Choroid plexus epithelial cell (primary cell): ENCODE measurements around the gene ABHD17A.

Experiments
- DNase-seq: peaks from one replicate; pipeline ENCODE4 v3.0.0-alpha.2; 2010; ENCODE audit warnings: low read depth
- H3K4me3 ChIP-seq: 2 replicates; pipeline ENCODE4 v1.5.1; 2011; ENCODE audit warnings: low read depth, mild to moderate bottlenecking, control low read depth, low read length, moderate library complexity
- TF ChIP-seq, protein P1 (sequence below): conservative IDR thresholded peaks from 2 replicates; pipeline ENCODE4 v1.5.1; 2011; ENCODE audit warnings: low read depth, mild to moderate bottlenecking, control low read depth, inconsistent platforms, low read length, moderate library complexity

Gene ABHD17A

DNA sequence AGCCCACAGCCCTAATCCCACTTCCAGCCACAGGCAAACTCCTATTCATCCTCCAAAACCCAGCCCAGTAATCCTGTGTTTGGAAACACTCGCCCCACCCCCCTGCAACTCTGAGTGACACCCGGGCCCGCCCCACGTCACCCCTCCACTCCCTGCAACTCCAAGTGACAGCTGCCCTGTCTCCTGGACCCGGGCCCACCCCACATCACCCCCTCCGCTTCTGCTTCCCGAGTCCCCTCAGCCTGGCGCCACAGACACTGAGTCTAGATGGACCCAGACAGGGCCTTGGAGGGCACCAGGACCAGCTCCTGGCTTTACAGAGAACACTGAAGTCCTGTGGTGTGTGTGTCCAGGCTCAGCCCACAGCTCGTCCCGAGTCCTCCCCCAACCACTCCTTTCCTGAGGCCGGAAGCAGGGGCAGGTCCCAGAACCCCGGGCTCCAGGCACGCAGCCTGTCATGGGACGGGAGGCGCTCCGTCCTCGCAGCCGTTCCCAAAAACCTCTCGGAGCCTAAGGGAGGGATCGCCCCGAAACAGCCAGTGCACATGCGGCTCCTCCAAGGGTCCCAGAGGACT, 44.7 kb downstream of the ABHD17A start:
- DNase-seq = peak; percentile 30
- TF ChIP-seq, protein P1, sequence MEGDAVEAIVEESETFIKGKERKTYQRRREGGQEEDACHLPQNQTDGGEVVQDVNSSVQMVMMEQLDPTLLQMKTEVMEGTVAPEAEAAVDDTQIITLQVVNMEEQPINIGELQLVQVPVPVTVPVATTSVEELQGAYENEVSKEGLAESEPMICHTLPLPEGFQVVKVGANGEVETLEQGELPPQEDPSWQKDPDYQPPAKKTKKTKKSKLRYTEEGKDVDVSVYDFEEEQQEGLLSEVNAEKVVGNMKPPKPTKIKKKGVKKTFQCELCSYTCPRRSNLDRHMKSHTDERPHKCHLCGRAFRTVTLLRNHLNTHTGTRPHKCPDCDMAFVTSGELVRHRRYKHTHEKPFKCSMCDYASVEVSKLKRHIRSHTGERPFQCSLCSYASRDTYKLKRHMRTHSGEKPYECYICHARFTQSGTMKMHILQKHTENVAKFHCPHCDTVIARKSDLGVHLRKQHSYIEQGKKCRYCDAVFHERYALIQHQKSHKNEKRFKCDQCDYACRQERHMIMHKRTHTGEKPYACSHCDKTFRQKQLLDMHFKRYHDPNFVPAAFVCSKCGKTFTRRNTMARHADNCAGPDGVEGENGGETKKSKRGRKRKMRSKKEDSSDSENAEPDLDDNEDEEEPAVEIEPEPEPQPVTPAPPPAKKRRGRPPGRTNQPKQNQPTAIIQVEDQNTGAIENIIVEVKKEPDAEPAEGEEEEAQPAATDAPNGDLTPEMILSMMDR = no peak
- peak overlapping the region; percentile 5 for H3K4me3 ChIP-seq

DNA sequence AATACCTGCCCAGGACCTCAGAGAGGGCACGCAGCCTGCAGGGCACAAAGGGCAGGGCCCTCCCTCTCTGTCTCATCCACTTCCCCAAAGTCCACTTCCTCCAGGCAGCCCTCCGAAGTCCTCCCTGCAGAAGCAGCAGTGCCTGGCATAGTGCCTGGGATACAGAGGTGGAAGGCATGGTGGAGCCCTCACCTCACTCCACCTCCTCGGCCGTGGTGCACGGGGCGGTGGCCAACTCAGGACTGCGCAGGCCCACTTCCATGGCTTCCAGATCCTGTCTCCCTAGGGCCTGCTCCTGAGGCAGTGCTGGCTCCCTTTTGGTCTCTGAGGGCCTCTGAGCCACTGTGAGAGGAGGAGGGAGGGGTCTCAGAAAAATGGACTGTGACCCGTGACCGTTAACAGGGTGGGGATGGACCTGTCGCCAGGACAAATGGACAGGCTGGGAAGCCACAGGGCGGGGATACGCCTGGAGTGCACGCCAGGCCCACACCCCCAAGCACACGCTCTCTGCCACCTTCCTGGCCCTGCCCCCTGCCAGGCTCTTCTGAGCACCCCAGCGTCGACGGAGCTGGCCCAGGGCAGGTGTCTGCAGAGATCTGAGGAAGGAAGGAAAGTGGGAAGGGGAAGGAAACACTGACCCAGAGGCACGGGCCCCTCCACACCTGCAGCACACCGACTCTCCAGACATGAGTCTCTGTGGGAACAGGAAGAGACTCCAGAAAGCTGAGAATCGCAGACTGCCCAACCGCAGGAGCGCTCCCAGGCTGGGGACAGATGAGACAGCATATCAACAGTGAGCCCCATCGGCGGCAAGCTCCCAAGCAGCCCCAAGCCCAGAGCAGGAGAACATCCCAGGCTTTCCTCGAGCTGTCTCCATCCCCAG, 45.4 kb downstream of the ABHD17A start:
- TF ChIP-seq, protein P1 = no peak
- DNase-seq = no peak
- no peak overlapping the region for H3K4me3 ChIP-seq

DNA sequence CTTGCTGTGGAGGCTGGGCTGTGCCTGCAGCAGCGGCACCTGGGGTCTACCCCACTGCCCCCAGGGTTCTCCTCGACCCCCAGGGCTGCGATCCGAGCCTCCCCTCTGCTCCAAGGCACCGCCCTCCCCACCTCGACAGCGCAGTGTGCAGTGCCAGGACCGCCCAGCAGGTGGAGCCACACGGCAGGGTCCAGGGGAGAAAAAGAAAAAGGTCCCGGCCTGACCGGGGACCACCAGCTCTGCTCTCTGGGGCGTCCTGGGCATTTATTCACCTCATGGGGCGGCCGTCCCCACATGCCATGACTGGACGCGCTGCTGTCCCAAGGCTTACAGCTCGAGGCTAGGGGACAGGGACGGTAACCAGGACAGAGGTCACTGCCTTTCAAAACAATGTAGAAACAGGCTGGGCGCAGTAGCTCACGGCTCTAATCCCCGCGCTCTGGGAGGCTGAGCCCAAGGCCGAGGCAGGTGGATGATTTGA, 47.6 kb downstream of the ABHD17A start:
- peak; percentile 33 for DNase-seq
- TF ChIP-seq, protein P1 = peak; percentile 94
- peak overlapping the region; percentile 22 for H3K4me3 ChIP-seq

DNA sequence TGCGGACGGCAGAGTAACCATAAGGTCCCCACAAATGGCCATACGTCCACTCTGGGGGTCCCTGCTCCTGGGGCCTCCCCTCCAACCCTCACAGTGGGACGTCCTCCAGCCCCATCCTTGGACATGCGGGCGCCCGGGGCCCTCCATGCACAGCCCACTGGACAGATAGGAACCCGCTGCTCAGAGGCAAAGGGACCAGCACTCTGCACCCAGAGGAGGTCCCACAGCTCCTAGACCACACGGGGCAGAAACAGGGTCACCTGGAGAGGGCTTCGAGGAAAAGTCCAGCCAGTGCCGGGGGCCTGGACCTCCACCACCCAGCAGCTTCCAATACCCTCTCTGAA, 48.1 kb downstream of the ABHD17A start:
- TF ChIP-seq, protein P1 = no peak
- DNase-seq = no peak
- H3K4me3 ChIP-seq = no peak overlapping the region

DNA sequence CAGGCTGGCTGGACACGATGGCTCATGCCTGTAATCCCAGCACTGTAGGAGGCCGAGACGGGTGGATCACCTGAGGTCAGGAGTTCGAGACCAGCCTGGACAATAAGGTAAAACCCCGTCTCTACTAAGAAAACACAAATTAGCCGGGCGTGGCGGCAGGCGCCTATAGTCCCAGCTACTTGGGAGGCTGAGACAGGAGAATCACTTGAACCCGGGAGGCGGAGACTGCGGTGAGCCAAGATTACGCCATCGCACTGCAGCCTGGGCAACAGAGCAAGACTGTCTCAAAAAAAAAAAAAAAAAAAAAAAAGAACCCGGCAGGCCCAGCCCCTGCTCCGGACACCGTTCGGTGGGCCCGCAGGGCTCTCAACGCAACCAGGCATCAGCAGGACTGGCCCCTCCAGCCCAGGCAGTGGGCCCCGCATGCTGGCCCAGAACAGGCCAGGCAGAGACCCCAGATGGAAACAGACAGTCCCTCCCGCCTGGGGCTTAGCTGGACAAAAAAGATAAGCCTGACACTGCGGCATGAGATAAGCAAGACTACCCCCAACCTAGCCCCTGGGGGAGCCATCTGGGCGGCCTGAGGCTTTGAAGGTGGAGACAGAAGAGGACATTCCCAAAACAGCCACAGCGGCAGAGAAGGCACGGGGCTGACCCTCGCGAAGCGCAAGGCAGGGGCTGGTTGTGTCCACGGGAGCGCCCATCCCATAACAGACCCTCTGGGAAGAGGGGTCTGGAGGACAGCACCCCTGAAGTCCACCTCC, 48.7 kb downstream of the ABHD17A start:
- no peak for DNase-seq
- H3K4me3 ChIP-seq = no peak overlapping the region
- TF ChIP-seq, protein P1 = no peak

DNA sequence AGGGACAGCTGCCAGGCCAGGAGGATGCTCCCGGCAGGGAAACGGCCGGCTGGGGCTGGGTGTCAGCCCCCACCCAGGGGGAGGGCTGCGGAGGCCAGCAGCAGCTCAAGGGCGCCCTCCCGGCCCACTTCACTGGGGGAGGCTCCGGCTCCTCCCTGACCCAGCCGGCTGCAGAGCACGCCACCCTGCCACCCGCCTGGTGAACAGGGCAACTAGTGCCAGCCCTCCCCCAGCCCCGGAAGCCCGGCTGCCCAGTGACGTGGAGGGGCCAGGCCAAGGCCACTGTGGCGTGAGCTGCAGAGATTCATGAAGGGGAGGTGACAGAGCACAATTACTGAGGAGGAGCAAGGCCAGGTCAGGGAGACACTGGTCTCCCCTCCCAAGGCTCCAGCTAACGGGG, 51.8 kb downstream of the ABHD17A start:
- TF ChIP-seq, protein P1 = no peak
- no peak for DNase-seq
- no peak overlapping the region for H3K4me3 ChIP-seq
